Lower leg skin (tissue), 3 donors: ENCODE data around the gene GTPBP4.

Source experiments
- CTCF ChIP-seq, 3 donors: fragments of 450-650 bp; IDR thresholded peaks; one replicate each; pipeline ENCODE4 v1.5.1; 2016; ENCODE audit warnings: antibody characterized with exemption in 3 of 3, mild to moderate bottlenecking in 3 of 3, moderate library complexity in 2 of 3
- POLR2A ChIP-seq, 2 donors: fragments of 450-650 bp; IDR thresholded peaks; one replicate each; pipeline ENCODE4 v1.6.1; 2016 to 2017; ENCODE audit warnings: antibody characterized with exemption in 2 of 2, mild to moderate bottlenecking in 1 of 2, moderate library complexity in 1 of 2

- TF ChIP-seq CTCF (IDR thresholded peaks at IDR 0.05) (no peak), POLR2A (IDR thresholded peaks at IDR 0.05) (no peak)
These were observed 48.9 kb downstream of the GTPBP4 start for GRCh38 chr10:1037098-1037497.
